OCI-M2 (cell line): ENCODE measurements around the gene DENND1A.

Source experiments
- DNase-seq: peaks from one replicate; lab custom pipeline; 2025; ENCODE audit not compliant: unreplicated experiment; lab: John Stamatoyannopoulos, UW

Gene DENND1A

DNA sequence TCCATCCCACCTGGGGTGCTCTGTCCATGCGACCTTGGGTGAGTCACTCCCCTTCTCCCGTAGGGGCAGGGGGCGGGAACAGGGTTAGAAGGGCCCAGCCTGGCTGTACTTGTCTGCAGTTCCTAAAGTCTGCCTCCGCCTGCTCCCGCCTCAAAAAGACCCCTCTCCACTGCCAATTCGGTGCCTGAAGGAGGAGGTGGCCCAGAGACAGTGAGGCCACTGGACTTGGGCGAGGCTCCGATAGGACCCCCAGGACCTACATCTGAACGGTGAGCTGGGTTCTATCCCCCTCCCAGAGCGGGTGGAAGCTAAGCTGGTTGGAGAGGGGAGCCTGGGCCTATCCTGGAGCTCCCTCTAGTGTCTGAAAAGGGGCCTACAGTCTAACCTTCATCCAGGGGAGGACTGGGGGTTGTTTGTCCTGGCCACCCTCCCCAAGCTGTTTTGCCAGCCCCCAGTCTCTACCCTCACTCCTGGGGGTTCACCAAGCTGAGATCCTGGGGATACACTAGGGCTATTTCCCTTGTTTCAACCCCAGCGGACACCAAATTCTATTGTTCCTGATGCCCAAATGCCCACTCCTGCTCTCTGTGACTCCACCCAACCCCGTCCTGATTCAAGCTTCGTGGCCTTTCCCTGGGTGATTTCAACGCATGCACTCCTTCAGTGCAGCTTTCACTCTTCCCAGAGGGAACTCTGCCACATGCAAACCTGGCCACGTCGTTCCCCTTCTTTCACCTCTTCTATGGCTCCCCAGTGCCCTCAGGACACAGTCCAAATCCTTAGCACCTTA, 580.0 kb downstream of the DENND1A start:
- DNase-seq = peak; percentile 50

DNA sequence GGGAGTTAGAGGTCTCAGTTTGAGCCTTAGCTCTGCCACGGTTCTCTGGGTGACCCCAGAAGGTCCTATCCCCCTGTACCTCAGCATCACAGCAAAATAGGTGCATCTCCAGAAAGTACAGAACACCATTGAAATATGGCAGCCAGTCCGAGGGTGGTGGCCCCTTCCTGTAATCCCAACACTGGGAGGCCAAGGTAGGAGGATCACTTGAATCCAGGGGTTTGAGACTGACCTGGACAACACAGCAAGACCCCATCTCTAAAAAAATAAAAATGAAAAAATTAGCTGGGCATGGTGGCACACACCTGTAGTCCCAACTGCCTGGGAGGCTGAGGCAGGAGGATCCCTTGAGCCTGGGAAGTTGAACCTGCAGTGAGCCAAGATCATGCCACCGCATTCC, 580.9 kb downstream of the DENND1A start:
- no peak for DNase-seq

DNA sequence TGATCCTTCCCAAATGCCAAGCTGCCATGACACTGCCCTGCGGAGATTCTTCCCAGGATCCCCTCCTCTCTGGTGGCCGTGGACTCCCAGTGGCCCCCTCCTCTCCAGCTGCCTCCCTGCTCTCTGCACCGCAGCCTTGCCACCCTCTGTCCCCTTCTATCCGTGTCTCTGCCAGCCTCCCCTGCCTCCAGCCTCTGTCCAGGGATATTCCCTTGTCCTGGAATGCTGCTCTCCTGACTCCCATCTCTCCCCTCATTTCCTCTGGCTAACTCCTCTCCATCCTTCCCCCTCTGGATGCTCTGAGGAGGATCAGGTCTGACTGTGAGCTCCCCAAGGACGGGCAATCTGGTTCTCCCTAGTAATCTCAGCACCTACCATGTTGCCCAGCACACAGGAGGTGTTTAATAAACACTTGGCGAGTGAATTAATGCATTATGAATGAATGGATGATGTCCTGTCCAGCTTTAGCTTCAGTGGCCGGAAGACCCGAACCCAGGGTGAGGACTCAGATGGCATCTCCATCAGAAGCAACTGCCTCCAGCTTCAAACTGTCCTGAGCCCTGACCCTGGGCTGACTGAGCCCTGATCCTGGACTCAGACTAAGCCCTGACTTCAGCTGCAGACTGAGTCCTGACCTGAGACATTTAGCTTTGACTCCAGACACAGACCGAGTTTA, 581.5 kb downstream of the DENND1A start:
- no peak for DNase-seq

DNA sequence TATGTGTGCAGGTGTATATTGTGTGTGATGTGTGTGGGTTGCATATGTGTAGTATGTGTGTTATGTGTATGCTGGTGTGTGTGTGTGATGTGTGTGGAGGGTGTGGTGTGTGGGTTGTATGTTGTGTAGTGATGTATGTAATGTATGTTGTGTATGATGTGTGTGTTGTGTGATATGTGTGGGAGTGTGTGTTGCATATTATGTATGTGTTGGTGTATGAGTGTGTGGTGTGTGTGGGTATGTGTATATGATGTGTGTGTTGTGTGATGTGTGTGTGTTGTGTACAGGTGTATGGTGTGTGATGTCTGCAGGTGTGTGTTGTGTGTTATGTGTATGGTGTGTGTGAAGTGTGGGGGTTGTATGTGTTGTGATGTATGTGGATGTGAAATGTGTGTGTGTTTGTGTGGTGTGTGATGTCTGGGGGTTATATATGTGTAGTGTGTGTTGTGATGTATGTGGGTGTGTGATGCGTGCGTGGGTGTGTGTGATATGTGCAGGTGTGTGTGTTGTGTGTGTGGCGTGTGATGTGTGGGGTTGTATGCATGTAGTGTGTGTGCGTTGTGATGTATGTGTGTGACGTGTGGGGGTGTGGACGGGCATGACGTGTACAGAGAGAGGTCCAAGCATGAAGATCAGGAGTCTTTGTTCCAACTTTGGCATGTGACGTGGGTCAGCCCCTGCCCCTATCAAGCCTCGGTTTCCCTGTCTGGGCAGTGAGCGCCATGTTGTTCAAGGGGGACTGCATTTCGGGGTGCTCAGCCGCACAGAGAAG, 582.5 kb downstream of the DENND1A start:
- no peak for DNase-seq

DNA sequence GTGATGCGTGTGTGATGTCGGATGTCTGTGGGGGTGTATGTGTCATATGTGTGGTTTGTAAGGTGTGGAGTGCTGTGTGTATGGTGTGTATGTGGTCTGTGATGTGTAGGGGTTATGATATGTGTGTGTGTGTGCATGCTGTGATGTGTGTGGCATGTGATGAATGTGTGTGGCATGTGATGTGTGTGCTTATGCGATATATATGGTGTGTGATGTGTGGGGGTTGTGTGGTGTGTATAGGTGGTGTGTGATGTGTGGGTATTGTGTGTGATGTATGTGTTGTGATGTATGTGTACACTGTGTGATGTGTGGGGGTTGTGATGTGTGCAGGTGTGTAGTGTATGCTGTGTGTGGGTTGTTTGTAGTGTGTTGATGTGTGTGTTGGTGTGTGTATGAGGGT, 583.1 kb downstream of the DENND1A start:
- no peak for DNase-seq

DNA sequence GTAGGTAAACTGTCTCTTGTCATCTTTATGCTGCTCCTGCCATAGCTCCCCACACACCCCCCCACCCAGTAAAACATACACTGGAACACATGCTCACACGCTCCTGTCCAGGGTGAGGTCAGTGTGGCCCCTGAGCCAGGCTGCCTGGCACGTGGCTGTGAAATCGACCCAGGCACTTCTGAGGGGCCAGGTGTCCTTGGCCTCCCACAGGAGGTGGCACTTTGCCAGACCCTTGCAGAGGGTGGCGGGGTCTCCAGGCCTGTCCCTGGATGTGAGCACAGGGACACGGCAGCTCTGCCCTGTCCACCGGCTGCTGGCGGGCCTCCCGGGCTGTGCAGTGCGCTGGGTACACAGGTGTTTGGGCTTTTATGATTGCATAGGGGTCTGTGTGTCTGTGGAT, 583.9 kb downstream of the DENND1A start:
- no peak for DNase-seq

DNA sequence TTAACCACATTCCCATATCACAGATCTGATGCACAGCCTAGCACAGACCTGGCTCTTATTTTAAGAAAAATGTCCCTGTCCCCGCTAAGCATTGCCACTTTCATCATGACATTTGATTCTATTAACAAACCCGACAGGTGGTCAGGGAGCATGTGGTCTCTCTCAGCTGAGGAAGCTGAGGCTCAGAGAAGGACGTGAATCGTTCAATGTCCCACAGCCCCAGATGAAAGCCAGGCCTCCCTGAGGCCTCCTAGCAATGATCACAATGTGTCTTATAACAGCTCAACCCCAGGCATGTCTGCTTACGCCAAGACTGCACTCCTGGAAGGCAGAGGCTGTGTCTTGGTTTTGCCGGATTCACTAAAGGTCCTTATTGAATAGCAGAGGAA, 584.4 kb downstream of the DENND1A start:
- DNase-seq = no peak

DNA sequence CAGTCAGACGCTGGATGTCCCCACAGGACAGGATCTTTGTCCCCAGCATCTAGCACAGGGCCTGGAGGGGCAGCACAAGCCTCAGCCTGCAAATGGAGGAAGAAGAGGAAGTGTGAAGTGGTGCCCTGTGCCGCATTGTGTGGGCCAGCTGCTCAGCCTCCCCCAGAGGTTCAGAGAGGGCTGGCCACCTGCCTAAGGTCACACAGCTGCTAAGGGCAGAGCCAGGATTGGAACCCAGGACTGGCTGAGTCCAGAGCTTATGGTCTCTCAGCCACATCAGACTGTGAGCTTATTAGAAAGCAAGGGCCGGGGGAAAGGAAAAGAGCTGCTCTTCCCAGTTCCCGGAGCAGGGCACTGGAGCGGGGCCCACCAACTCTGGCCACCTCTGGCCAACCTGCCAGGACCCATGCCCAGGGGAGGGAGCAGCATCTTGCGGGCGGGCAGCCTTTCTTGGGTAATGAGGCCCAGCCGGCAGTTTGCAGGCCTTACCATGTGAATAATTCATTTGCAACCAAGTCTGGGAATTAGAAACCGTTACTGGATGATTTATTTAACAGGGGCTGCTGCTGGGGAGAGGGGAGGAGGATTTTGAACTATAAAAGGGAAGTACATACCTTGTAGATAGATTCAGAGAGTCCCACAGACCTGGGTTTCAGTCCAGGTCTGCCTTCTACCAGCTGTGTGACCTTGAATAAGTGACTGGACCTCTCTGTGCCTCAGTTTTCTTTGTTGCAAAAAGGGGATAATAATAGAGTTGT, 585.6 kb downstream of the DENND1A start:
- DNase-seq = no peak

DNA sequence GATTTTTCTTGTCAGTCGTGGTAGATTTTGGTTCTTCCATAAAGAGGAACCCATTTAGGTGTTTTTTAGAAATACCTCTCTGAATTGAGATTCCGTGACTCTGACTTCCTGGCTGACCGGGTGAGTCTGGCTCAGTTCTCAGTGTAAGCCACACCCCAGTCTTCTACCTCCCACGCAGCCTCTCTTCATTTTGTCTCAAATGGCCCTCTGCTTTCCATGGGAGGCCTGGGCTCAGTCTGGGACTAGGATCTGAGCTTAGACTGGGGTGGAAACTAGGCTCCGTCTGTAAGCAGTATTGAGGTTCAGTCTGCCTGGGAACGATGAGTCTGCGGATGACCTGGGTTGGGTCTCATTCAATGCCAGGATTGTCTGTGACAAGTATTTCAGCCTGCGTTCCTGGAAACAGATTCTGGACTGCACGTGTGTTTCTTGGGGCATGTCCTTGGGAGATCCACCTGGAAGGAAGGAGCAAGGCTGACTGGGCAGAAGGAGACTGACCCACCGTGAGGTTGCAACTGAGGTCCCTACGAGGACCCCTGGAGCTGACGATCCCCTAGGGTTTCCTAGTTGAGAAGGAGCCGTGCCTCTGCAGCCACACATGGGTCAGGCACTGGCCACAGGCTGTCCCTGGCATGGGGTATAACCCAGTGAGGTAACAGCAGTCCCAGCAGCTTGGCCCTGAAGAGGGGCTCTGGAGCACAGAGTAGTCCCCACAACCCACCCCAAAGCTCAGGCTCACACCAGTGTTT, 586.3 kb downstream of the DENND1A start:
- DNase-seq = no peak

DNA sequence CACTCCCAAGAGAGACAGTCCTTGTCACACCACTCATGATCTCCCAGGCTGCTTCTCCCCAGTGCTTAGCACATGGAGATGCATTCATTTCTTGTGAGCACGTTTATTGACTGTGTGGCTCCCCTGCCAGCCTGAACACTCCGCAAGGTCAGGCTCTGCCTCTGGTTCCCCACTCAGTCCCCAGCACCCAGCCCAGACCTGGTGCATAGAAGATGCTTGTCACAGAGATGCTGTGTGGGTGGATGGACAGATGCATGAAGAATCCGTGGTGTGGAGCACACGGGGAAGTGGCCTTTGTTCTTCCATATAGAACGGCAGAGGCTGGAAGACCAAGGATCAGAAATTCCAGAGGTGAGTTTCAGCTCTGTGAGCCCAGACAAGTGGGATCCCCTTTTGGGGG, 587.7 kb downstream of the DENND1A start:
- DNase-seq = no peak

DNA sequence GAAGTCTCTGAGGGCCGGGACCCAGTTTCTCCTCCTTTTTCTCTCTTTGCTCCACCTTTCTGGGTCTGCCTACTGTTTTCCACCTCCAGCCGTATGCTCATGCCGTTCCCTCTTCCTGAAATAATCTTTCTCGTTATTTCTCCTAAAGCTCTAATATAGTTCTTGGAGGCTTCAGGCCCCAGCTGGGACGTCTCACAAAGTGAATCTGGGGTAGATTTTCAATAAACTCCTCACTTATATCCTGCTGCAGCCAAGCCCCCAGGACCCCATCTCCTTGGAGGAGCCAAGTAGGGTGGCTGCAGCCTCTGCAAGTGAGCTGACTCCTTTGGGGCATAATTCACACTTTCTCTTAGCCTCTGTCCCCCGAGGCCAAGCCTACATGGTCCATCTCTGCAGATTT, 588.1 kb downstream of the DENND1A start:
- DNase-seq = no peak

DNA sequence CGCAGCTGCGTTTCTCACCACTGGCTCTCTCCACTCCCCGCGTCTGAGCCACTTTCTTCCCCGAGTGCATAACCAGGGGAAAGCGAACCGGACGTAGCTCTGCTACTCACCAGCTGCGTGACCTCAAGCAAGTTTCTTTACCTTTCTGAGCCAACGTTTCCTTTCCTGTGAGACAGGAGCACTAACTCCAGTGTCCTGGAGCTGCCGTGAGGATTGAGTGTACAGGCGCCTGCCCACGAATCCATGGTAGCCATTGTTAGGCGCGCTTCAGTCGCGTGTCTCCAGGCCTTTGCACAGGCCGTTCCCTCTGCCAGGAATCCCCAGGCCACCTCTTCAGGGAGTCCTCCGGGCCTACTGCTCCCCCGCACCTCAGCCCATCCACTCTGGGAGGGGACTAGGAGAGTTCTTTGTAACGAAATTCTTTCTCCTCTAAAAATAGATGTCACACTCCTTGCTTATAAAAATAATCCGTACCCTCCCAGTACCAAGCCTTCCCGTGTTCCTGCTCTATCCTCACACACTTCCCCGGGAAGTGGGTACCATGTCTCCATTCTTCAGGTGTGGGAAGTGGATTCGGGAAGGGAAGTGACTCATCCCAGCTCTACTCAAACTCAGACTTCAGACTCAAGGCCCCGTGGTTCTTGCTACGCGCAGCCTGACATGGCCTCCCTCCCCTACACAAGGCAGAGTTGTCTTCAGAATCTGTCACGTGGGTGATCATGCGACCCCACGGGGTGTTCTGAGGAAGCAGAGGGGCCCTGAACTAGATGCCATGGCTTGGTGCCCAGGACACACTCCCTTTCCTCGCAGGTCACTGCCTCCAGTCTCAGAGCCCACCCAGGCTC, 590.0 kb downstream of the DENND1A start:
- no peak for DNase-seq

DNA sequence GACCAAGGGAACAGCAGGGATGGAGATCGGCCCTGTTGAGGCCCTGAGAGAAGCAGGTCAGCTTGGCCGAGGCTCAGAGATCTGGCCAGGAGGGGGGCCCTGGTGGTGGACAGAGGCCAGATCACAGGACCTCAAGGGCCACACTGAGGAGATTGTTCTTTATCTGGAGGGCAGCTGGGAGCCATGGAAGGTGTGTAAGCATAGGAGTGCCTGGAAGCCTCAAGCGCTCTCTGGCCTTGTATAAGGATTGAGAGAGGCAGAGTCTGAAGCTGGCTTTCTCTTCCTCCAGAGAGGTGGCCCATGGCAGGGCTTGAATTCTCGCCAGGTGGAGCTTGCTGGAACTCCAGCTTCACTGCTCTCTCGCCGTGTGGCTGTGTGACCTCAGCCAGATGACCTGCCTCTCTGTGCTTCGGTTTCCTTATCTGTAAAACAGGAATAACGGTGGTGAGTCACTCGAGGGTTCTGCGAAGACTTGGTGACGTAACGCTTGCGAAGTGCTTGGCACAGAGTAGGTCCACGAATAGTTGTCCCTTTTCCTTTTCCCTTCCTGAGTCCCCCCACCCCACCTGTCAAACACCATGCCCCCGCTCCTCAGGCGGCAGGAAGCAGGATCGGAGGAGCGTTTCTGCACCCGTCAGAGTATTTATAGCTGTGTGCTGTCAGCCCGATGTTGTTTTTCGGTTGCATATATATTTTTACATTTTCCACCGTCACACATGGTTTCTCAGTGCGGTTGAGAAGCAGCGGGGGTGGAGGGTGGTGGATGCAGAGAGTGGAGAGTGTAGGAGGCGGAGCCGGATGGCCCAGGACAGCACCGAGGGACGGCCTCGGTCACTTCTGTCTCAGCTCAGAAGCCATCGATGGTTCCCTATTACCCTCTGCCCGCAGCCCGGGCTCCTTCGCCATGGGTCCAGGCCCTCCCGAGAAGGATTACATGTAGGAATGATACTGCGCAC, 590.9 kb downstream of the DENND1A start:
- no peak for DNase-seq

DNA sequence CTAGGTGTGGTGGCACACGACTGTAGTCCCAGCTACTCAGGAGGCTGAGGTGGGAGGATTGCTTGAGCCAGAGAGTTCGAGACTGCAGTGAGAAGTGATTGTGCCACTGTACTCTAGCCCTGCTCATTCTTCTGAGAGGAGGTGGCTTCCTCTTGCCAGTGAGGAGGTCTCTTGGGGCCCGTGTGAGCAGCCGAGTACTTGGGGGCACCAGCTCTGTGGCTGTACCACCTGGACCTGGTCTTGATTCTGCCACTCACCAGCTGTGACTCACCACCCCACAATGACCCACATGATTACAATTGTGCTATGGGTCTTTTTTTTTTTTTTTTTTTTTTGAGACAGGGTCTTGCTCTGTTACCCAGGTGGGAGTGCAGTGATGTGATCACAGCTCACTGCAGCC, 592.0 kb downstream of the DENND1A start:
- no peak for DNase-seq

DNA sequence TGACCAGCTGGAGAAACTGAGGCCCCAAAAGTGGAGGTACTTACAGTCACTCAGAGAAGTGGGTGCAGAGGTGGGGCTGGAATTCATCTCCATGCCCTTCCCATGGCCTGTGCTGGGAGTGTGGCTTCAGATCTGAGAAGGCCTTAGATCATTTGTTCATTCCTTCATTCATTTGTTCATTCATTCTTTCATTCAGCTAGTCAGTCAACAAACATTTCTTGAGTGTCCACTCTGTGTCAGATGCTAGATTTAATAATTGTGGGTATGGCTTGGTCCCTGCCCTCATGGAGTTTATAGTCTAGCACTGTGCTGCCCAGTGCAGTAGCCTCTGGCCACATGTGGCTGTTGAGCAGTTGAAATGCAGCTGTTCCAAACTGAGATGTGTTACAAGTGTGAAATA, 593.0 kb downstream of the DENND1A start:
- DNase-seq = no peak

DNA sequence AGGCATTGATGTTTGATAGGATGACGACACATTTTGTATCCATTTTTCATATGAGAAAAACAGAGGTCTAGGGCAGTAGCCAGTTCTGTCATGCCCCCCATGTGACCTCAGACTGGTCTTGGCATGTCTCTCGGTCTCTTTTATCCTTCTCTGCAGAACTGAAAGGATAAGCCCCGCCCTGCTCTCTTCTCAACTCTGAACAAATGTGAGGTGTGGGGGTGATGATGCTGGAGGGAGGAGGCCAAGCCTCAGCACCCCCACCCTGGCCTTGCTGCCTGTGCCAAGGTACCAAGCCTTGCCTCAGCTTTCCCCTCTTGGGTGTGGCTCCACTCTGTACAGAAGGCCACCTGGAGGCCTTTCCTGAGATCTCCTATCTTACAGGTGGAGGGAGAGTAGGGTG, 593.5 kb downstream of the DENND1A start:
- no peak for DNase-seq

DNA sequence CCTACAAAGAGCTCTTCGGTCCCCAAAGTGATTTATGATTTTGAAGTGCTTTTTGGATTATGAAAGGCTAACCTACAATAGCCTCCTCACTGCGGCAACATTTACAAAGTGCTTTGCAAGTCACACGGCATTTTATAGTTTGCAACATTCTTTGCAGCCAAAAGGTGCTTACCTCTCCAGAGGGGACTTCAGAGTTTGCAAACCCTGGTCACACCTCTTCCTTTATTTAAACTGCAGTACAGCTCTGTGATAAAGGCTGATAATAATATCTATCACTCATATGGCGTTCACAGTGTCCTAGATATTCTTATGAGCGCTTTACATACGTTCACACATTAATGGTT, 594.0 kb downstream of the DENND1A start:
- no peak for DNase-seq

DNA sequence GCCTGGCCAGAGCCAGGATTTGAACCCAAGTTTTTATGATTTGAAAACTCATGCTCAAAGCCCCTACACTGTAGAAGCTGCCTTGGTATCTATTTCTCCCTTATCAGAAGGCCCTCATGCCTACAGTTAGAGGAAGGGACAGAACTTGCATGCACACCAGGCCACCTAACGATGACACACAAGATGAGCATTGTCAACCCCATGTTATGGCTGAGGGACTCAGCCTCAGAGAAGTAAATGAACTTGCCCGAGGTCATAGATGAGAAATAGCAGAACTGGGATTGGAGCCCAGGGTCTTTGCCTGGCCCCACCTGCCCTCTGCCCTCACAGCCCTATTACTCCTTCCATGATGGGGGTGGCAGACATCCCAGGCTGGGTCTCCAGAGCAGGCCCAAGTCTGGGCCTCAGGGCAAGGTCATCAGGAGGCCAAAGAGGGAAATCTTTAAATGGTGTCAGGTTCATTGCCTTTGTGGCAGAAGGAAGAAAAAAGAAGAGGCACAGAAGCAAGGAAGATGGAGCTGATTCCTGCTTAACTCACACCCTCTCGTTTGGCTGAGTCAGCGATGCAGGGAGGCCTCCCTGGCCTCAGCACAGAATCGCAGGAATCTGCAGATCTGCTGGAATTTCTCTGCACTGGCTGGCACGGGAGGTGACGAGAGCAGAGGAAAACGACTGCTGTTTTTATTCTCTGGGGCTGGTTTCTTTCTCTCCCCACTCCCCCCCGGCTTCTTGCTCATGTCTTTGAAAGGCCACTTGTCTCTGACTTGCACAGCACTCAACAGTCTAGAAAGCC, 594.5 kb downstream of the DENND1A start:
- DNase-seq = no peak
